ENCODE data around the gene CTNNA3.

DNA sequence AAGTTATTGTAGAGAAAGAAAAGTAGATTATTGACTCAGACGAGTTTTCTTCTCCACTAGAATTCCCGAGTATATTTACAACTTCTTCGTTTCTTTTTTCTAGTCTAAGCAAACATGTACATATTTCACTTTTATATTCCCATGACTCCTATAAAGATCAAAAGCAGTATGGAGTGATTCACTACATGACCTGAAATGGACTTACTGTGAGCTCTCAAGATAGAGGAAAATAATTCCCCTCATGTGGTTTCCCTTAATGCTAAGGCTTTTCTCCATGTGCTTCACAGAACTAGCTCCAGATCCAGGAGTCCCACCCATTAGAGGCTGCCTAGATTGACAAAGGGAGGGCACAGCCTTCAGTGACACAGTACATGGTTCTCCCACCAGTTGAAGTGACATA is 1593.2 kb downstream of the CTNNA3 start:
- TF ChIP-seq, protein P1, sequence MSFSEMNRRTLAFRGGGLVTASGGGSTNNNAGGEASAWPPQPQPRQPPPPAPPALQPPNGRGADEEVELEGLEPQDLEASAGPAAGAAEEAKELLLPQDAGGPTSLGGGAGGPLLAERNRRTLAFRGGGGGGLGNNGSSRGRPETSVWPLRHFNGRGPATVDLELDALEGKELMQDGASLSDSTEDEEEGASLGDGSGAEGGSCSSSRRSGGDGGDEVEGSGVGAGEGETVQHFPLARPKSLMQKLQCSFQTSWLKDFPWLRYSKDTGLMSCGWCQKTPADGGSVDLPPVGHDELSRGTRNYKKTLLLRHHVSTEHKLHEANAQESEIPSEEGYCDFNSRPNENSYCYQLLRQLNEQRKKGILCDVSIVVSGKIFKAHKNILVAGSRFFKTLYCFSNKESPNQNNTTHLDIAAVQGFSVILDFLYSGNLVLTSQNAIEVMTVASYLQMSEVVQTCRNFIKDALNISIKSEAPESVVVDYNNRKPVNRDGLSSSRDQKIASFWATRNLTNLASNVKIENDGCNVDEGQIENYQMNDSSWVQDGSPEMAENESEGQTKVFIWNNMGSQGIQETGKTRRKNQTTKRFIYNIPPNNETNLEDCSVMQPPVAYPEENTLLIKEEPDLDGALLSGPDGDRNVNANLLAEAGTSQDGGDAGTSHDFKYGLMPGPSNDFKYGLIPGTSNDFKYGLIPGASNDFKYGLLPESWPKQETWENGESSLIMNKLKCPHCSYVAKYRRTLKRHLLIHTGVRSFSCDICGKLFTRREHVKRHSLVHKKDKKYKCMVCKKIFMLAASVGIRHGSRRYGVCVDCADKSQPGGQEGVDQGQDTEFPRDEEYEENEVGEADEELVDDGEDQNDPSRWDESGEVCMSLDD (tag by site-specific recombination; IDR thresholded peaks at IDR 0.05): no peak
- TF ChIP-seq ZNF664 (tag by site-specific recombination; IDR thresholded peaks at IDR 0.05) (no peak), SP7 (tag by site-specific recombination; IDR thresholded peaks at IDR 0.05) (no peak), ZNF324 (tag by site-specific recombination; IDR thresholded peaks at IDR 0.05) (no peak)
- TF ChIP-seq, protein P2, sequence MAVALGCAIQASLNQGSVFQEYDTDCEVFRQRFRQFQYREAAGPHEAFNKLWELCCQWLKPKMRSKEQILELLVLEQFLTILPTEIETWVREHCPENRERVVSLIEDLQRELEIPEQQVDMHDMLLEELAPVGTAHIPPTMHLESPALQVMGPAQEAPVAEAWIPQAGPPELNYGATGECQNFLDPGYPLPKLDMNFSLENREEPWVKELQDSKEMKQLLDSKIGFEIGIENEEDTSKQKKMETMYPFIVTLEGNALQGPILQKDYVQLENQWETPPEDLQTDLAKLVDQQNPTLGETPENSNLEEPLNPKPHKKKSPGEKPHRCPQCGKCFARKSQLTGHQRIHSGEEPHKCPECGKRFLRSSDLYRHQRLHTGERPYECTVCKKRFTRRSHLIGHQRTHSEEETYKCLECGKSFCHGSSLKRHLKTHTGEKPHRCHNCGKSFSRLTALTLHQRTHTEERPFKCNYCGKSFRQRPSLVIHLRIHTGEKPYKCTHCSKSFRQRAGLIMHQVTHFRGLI (tag by site-specific recombination; IDR thresholded peaks at IDR 0.05): no peak
- TF ChIP-seq, protein P3, sequence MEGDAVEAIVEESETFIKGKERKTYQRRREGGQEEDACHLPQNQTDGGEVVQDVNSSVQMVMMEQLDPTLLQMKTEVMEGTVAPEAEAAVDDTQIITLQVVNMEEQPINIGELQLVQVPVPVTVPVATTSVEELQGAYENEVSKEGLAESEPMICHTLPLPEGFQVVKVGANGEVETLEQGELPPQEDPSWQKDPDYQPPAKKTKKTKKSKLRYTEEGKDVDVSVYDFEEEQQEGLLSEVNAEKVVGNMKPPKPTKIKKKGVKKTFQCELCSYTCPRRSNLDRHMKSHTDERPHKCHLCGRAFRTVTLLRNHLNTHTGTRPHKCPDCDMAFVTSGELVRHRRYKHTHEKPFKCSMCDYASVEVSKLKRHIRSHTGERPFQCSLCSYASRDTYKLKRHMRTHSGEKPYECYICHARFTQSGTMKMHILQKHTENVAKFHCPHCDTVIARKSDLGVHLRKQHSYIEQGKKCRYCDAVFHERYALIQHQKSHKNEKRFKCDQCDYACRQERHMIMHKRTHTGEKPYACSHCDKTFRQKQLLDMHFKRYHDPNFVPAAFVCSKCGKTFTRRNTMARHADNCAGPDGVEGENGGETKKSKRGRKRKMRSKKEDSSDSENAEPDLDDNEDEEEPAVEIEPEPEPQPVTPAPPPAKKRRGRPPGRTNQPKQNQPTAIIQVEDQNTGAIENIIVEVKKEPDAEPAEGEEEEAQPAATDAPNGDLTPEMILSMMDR (tag by site-specific recombination; IDR thresholded peaks at IDR 0.05): no peak
- TF ChIP-seq, protein P4, sequence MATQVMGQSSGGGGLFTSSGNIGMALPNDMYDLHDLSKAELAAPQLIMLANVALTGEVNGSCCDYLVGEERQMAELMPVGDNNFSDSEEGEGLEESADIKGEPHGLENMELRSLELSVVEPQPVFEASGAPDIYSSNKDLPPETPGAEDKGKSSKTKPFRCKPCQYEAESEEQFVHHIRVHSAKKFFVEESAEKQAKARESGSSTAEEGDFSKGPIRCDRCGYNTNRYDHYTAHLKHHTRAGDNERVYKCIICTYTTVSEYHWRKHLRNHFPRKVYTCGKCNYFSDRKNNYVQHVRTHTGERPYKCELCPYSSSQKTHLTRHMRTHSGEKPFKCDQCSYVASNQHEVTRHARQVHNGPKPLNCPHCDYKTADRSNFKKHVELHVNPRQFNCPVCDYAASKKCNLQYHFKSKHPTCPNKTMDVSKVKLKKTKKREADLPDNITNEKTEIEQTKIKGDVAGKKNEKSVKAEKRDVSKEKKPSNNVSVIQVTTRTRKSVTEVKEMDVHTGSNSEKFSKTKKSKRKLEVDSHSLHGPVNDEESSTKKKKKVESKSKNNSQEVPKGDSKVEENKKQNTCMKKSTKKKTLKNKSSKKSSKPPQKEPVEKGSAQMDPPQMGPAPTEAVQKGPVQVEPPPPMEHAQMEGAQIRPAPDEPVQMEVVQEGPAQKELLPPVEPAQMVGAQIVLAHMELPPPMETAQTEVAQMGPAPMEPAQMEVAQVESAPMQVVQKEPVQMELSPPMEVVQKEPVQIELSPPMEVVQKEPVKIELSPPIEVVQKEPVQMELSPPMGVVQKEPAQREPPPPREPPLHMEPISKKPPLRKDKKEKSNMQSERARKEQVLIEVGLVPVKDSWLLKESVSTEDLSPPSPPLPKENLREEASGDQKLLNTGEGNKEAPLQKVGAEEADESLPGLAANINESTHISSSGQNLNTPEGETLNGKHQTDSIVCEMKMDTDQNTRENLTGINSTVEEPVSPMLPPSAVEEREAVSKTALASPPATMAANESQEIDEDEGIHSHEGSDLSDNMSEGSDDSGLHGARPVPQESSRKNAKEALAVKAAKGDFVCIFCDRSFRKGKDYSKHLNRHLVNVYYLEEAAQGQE (tag by site-specific recombination; IDR thresholded peaks at IDR 0.05): no peak
